CD4-positive, alpha-beta T cell (primary cell): ENCODE data around the gene PTCD2. TPM values are rescaled to one million over a fixed set of nuclear protein-coding genes. Genes with fewer than 3 reads are reported as not detected.

Experiments
- ATAC-seq: fragments of 200-7000 bp; cut with Tn5 transposase; one replicate; pipeline ENCODE4 v1.10.0; 2022; ENCODE audit warnings: mild to moderate bottlenecking; ENCODE audit not compliant: poor library complexity
- CTCF ChIA-PET: fragments of 350-600 bp; sonication (Branson Sonifier 250); formaldehyde crosslinking; loops from one replicate; lab custom pipeline; 2021; ENCODE audit warnings: antibody characterized with exemption, inconsistent platforms; lab: Charles Lee
- POLR2A ChIA-PET: fragments of 350-600 bp; sonication (Branson Sonifier 250); formaldehyde crosslinking; loops from one replicate; lab custom pipeline; 2021; ENCODE audit warnings: antibody characterized with exemption, inconsistent platforms; lab: Charles Lee
- DNase-seq, 14 experiments: peaks; one replicate each; pipeline ENCODE4 v3.0.0-alpha.2; 2013 to 2020; ENCODE audit warnings: mixed read lengths in 2 of 14
- H3K27ac ChIP-seq, 2 donors: one replicate each; pipeline versions ENCODE4 v1.5.1 to v1.7.0; 2013; ENCODE audit warnings: low read length in 2 of 2, low read depth in 1 of 2, mild to moderate bottlenecking in 1 of 2
- H3K27me3 ChIP-seq, 2 experiments: 1 replicate in 1 of 2; 2 replicates in 1 of 2; pipeline versions ENCODE4 v1.6.1 to v1.7.0; 2013; ENCODE audit warnings: low read length in 2 of 2, control low read depth in 1 of 2, mild to moderate bottlenecking in 1 of 2, moderate library complexity in 1 of 2; ENCODE audit not compliant: insufficient read depth in 2 of 2, control insufficient read depth in 1 of 2
- H3K36me3 ChIP-seq: one replicate; pipeline ENCODE4 v1.6.1; 2013; ENCODE audit warnings: low read length, control low read depth; ENCODE audit not compliant: insufficient read depth
- H3K4me1 ChIP-seq: one replicate; pipeline ENCODE4 v1.6.1; 2013; ENCODE audit warnings: low read length, control low read depth; ENCODE audit not compliant: insufficient read depth
- H3K4me3 ChIP-seq: one replicate; pipeline ENCODE4 v1.5.1; 2013; ENCODE audit warnings: mild to moderate bottlenecking, low read length, moderate library complexity
- H3K9me3 ChIP-seq, 2 experiments: 1 replicate in 1 of 2; 2 replicates in 1 of 2; pipeline versions ENCODE4 v1.6.1 to v1.7.0; 2013; ENCODE audit warnings: low read length in 2 of 2, mild to moderate bottlenecking in 2 of 2, control low read depth in 1 of 2, moderate library complexity in 1 of 2; ENCODE audit not compliant: control insufficient read depth in 1 of 2, insufficient read depth in 1 of 2
- H3K27ac Mint-ChIP-seq: one replicate; pipeline ENCODE4 v1.8.0; 2020; ENCODE audit warnings: mixed read lengths
- H3K27me3 Mint-ChIP-seq: one replicate; pipeline ENCODE4 v1.8.0; 2021; ENCODE audit warnings: mixed read lengths
- H3K36me3 Mint-ChIP-seq: one replicate; pipeline ENCODE4 v1.8.0; 2021; ENCODE audit warnings: low read depth, mixed read lengths
- H3K4me1 Mint-ChIP-seq: one replicate; pipeline ENCODE4 v1.8.0; 2021; ENCODE audit warnings: low read depth, mixed read lengths
- H3K4me3 Mint-ChIP-seq: one replicate; pipeline ENCODE4 v1.8.0; 2020; ENCODE audit warnings: mild to moderate bottlenecking, mixed read lengths
- H3K9me3 Mint-ChIP-seq: one replicate; pipeline ENCODE4 v1.8.0; 2020; ENCODE audit warnings: mixed read lengths
- intact Hi-C, 2 experiments: fragments of 100-400 bp; cut with DNase I in 1 of 2; cut with micrococcal nuclease in 1 of 2; formaldehyde crosslinking; loops; one replicate each; pipeline versions ENCODE4 v1.15.1 to v1.9.0; 2023 to 2025; cut with DNase I, micrococcal nuclease
- total RNA-seq, 174 experiments: library from RNA in 2 of 174; stranded (reverse) in 2 of 174; gene quantifications; one replicate each; pipeline ENCODE4 v1.2.3 and lab custom pipeline; 2021 to 2026
- TF ChIP-seq, protein P1 (sequence below): fragments of 200-600 bp; IDR thresholded peaks from one replicate; pipeline ENCODE4 v1.8.0; 2022; ENCODE audit warnings: antibody characterized with exemption, mild to moderate bottlenecking

The PTCD2 gene
- total RNA-seq, 2 experiments from 2014 or later, result 2.9 to 3.3 TPM

DNA sequence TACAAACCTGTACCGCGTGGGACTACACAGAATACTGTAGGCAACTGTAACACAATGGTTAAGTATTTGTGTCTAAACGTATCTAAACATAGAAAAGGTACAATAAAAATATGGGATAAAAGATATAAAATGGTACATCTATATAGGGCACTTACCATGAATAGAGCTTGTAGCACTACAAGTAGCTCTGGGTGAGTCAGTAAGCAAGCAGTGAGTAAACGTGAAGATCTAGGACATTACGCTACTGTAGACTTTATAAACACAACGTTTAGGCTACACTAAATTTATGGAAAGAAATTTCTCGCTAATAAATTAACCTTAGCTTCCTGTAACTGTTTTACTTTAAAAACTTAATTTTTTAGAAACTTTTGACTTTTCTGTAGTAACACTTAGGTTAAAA, 46.6 kb upstream of the PTCD2 start:
- H3K27ac Mint-ChIP-seq, result no peak overlapping the region
- no peaks in the 10 kb centered on the region for H3K4me1 ChIP-seq

DNA sequence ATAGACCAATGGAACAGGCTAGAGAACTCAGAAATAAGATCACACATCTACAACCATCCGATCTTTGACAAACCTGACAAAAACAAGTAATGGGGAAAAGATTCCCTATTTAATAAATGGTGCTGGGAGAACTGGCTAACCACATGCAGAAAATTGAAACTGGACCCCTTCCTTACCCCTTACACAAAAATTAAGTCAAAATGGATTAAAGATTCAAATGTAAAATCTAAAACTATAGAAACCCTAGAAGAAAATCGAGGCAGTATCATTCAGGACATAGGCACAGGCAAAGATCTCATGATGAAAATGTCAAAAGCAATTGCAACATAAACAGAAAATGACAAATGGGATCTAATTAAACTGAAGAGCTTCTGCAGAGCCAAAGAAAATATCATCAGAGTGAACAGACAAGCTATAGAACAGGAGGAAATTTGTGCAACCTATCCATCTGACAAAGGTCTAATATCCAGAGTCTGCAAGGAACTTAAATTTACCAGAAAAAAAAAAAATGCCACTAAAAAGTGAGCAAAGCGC, 43.9 kb upstream of the PTCD2 start:
- ChIA-PET CTCF (no interaction called here), POLR2A (no interaction called here)
- intact Hi-C loops, result no loop called here
- no peak for ATAC-seq
- no peak overlapping the region for H3K4me3 Mint-ChIP-seq
- no peak overlapping the region for H3K27ac ChIP-seq
- no peaks in the 10 kb centered on the region for H3K4me1 ChIP-seq
- no peak overlapping the region for H3K4me3 ChIP-seq
- H3K9me3 ChIP-seq, result no peaks in the 10 kb centered on the region
- TF ChIP-seq, protein P1, sequence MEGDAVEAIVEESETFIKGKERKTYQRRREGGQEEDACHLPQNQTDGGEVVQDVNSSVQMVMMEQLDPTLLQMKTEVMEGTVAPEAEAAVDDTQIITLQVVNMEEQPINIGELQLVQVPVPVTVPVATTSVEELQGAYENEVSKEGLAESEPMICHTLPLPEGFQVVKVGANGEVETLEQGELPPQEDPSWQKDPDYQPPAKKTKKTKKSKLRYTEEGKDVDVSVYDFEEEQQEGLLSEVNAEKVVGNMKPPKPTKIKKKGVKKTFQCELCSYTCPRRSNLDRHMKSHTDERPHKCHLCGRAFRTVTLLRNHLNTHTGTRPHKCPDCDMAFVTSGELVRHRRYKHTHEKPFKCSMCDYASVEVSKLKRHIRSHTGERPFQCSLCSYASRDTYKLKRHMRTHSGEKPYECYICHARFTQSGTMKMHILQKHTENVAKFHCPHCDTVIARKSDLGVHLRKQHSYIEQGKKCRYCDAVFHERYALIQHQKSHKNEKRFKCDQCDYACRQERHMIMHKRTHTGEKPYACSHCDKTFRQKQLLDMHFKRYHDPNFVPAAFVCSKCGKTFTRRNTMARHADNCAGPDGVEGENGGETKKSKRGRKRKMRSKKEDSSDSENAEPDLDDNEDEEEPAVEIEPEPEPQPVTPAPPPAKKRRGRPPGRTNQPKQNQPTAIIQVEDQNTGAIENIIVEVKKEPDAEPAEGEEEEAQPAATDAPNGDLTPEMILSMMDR, result no peak
- no peak overlapping the region for H3K27ac Mint-ChIP-seq
- H3K9me3 Mint-ChIP-seq, result no peaks in the 10 kb centered on the region
- H3K27me3 Mint-ChIP-seq, result no peaks in the 10 kb centered on the region
- peaks cover 8% of the 10 kb centered on the region for H3K4me1 Mint-ChIP-seq
- peaks cover 74% of the 10 kb centered on the region for H3K36me3 Mint-ChIP-seq
- H3K36me3 ChIP-seq, result peaks cover 4% of the 10 kb centered on the region
- H3K27me3 ChIP-seq, result no peaks in the 10 kb centered on the region
- no peak for DNase-seq

More for the DNA sequence above, 46.6 kb upstream of the PTCD2 start:
- H3K4me3 ChIP-seq, result no peak overlapping the region
- POLR2A ChIA-PET, result no interaction called here
- H3K36me3 ChIP-seq, result peaks cover 4% of the 10 kb centered on the region
- TF ChIP-seq, protein P1, result no peak
- Mint-ChIP-seq H3K36me3 (peaks cover 52% of the 10 kb centered on the region), H3K4me1 (peaks cover 16% of the 10 kb centered on the region), H3K27me3 (no peaks in the 10 kb centered on the region), H3K4me3 (no peak overlapping the region), H3K9me3 (no peaks in the 10 kb centered on the region)
- H3K27me3 ChIP-seq, result no peaks in the 10 kb centered on the region
- H3K9me3 ChIP-seq, result no peaks in the 10 kb centered on the region
- CTCF ChIA-PET, result no interaction called here
- DNase-seq (no peak), ATAC-seq (no peak)
- intact Hi-C loops, result no loop called here
- no peak overlapping the region for H3K27ac ChIP-seq

DNA sequence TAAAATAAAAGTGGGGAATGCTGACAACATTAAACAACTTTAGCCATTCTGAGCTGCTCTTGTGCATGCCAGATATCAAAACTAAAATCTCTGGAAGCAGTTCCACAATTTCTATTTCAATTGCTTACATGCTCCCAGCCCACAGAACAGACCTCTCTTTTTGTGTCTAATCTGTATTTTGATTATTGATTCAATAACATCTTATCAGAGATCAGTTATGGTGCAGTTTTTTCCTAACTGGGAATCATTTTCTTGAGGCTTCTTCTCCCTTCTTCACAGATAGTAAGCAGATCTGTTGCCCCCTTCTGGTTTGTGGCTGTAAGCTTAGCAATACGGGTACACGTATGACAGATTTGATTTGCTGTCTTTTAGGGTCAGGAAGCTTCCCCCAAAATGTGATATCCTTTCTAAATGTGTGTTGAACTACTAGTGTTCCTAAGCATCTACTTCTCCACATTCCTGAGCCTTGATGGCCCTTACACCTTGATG, 39.5 kb upstream of the PTCD2 start:
- Mint-ChIP-seq H3K27me3 (no peaks in the 10 kb centered on the region), H3K4me1 (peaks cover 4% of the 10 kb centered on the region), H3K9me3 (no peaks in the 10 kb centered on the region), H3K36me3 (peaks cover 84% of the 10 kb centered on the region), H3K4me3 (no peak overlapping the region), H3K27ac (no peak overlapping the region)
- CTCF ChIA-PET, result no interaction called here
- intact Hi-C loops, result no loop called here
- ATAC-seq (no peak), DNase-seq (peak in 1 of 14 experiments; percentile 7)
- Histone ChIP-seq H3K27me3 (no peaks in the 10 kb centered on the region), H3K4me1 (no peaks in the 10 kb centered on the region), H3K27ac (no peak overlapping the region), H3K4me3 (no peak overlapping the region), H3K36me3 (peaks cover 17% of the 10 kb centered on the region), H3K9me3 (no peaks in the 10 kb centered on the region)
- TF ChIP-seq, protein P1, result no peak
- POLR2A ChIA-PET, result no interaction called here
